Measurements from ENCODE around the gene MCF2. TPM values are rescaled to one million over a fixed set of nuclear protein-coding genes. Genes with fewer than 3 reads are reported as not detected.
A peak's percentile ranks its signal among the peaks of the same experiment; 100 is the strongest.

MCF2 gene
- total and polyA plus RNA-seq, 2 of the 8 experiments (the other 6 are each of a cell fraction or from before 2014, with no cell fraction given) = 0.30 to 0.71 TPM

GRCh38 chrX:139554991-139555675, 152.8 kb downstream of the MCF2 start:
- Histone ChIP-seq H3K4me3 (ENCODE audit: extremely low read depth in 1 of 4, insufficient read depth in 2 of 4, low read depth in 3 of 4, low read length in 4 of 4) (no peak overlapping the region), H2BK120ac (replicated peaks; ENCODE audit: low read depth, low read length) (no peak overlapping the region), H3K9ac (replicated peaks in 1 of 4; ENCODE audit: extremely low read depth in 1 of 4, low read depth in 3 of 4, low read length in 3 of 4) (no peak overlapping the region), H3K4ac (replicated peaks; ENCODE audit: insufficient read length, low read depth, low read length) (no peak overlapping the region), H3K36me3 (ENCODE audit: control insufficient read depth in 2 of 4, insufficient read depth in 4 of 4, low read length in 3 of 4) (no peaks in the 10 kb centered on the region), H3K79me1 (ENCODE audit: low read depth, low read length) (no peaks in the 10 kb centered on the region), H2AFZ (ENCODE audit: low read length) (no peak overlapping the region), H3K23ac (ENCODE audit: insufficient read length) (no peak overlapping the region), H4K8ac (ENCODE audit: extremely low read depth, insufficient read depth, low read length) (peak overlapping the region; percentile 14; the same call in 1 of the 2 replicates), H3K14ac (ENCODE audit: insufficient read length) (no peak overlapping the region), H2BK20ac (ENCODE audit: low read length) (no peak overlapping the region), H4K91ac (replicated peaks; ENCODE audit: insufficient read length, low read length) (no peak overlapping the region), H3K79me2 (ENCODE audit: control insufficient read depth in 1 of 2, insufficient read depth in 2 of 2, low read length in 2 of 2) (no peaks in the 10 kb centered on the region), H3K4me2 (ENCODE audit: insufficient read depth in 1 of 2, low read depth in 2 of 2, low read length in 2 of 2) (no peak overlapping the region), H2BK5ac (ENCODE audit: low read depth, low read length) (no peak overlapping the region), H3K4me1 (replicated peaks in 1 of 4; ENCODE audit: control insufficient read depth in 3 of 4, insufficient read depth in 4 of 4, low read length in 3 of 4) (no peaks in the 10 kb centered on the region), H3K18ac (ENCODE audit: extremely low read depth, low read length) (no peak overlapping the region), H3K27me3 (replicated peaks in 1 of 4; ENCODE audit: control insufficient read depth in 3 of 4, extremely low read depth in 1 of 4, insufficient read depth in 3 of 4, low read length in 3 of 4) (no peaks in the 10 kb centered on the region), H4K5ac (ENCODE audit: insufficient read length, low read depth, low read length) (no peak overlapping the region), H4K20me1 (replicated peaks in 1 of 2; ENCODE audit: control insufficient read depth in 1 of 2, insufficient read depth in 2 of 2, low read length in 2 of 2) (no peaks in the 10 kb centered on the region), H3K9me3 (ENCODE audit: insufficient read depth in 2 of 2, low read depth in 1 of 2, low read length in 1 of 2) (no peaks in the 10 kb centered on the region), H2AK5ac (ENCODE audit: low read depth, low read length) (no peak overlapping the region), H3K23me2 (ENCODE audit: low read depth, low read length) (no peaks in the 10 kb centered on the region), H3K56ac (replicated peaks; ENCODE audit: insufficient read length, low read depth, low read length) (no peak overlapping the region), H2BK12ac (ENCODE audit: low read depth, low read length) (no peak overlapping the region), H3K27ac (ENCODE audit: low read depth, low read length) (no peak overlapping the region), H2BK15ac (ENCODE audit: low read length) (no peak overlapping the region)
- CTCF ChIA-PET (ENCODE audit: partially characterized antibody) = interaction anchor here (0.7 to 1.7 kb wide), 7 partner anchors 9 to 781 kb away, joined by 3 to 7 read pairs (median 3); no protein-coding TSS in a partner anchor
- WGBS, 2 experiments (ENCODE audit: extremely low coverage in 1 of 2, insufficient coverage in 1 of 2, insufficient read length in 1 of 2, insufficient replicate concordance in 2 of 2, low coverage in 1 of 2, low lambda C conversion rate in 2 of 2, missing lambda C conversion rate in 1 of 2) = 95% methylated on average over 17 of the region's 26 CpGs; no CpG with 5 or more reads in 1 of the 2 experiments
- DNase-seq (ENCODE audit: low read depth in 1 of 2, low spot score in 2 of 2) = peak in 1 of 2 experiments; percentile 42
- POLR2A ChIA-PET (ENCODE audit: partially characterized antibody) = no interaction called here
- no peak for FAIRE-seq
- TF ChIP-seq EGR1 (IDR thresholded peaks at IDR 0.05; ENCODE audit: borderline replicate concordance, low read depth, low read length) (no peak), CTCF (IDR thresholded peaks at IDR 0.05; ENCODE audit: control extremely low read depth in 1 of 3, insufficient read depth in 1 of 3, low read depth in 1 of 3, low read length in 3 of 3) (peak in 1 of 3 experiments; percentile 15; a peak in 1 of 4 replicates)
